H9 (cell line): Measurements from ENCODE around the gene EPPIN. TPM values are rescaled to one million over a fixed set of nuclear protein-coding genes. Genes with fewer than 3 reads are reported as not detected.

ENCODE experiments used
- DNase-seq: peaks from one replicate; pipeline ENCODE4 v3.0.0-alpha.2; 2017
- H2AFZ ChIP-seq: one replicate; pipeline ENCODE4 v1.6.1; 2013; ENCODE audit warnings: mild to moderate bottlenecking, low read length, control low read depth, moderate library complexity
- H2AK5ac ChIP-seq: 2 replicates; pipeline ENCODE4 v1.6.1; 2013; ENCODE audit warnings: low read length, control low read depth, mixed read lengths; ENCODE audit not compliant: insufficient read length
- H2BK120ac ChIP-seq: one replicate; pipeline ENCODE4 v1.6.1; 2013; ENCODE audit warnings: low read depth, mild to moderate bottlenecking, low read length, control low read depth, inconsistent platforms; ENCODE audit not compliant: poor library complexity, severe bottlenecking
- H2BK12ac ChIP-seq: 2 replicates; pipeline ENCODE4 v1.6.1; 2013; ENCODE audit warnings: low read length, control low read depth, mixed read lengths, low read depth; ENCODE audit not compliant: insufficient read length
- H2BK15ac ChIP-seq: 2 replicates; pipeline ENCODE4 v1.6.1; 2013; ENCODE audit warnings: low read depth, low read length, control low read depth
- H2BK20ac ChIP-seq: one replicate; pipeline ENCODE4 v1.6.1; 2013; ENCODE audit warnings: low read depth, mild to moderate bottlenecking, low read length, control low read depth, inconsistent platforms; ENCODE audit not compliant: poor library complexity, severe bottlenecking
- H2BK5ac ChIP-seq: 2 replicates; pipeline ENCODE4 v1.6.1; 2013; ENCODE audit warnings: low read length, control low read depth, mixed read lengths; ENCODE audit not compliant: insufficient read length
- H3K14ac ChIP-seq: 2 replicates; pipeline ENCODE4 v1.6.1; 2013; ENCODE audit warnings: low read length, control low read depth; ENCODE audit not compliant: insufficient read depth
- H3K18ac ChIP-seq: 2 replicates; pipeline ENCODE4 v1.6.1; 2013; ENCODE audit warnings: low read depth, mild to moderate bottlenecking, mixed read lengths, low read length, control low read depth; ENCODE audit not compliant: insufficient read length
- H3K23ac ChIP-seq: 2 replicates; pipeline ENCODE4 v1.6.1; 2013; ENCODE audit warnings: low read length, control low read depth, mixed read lengths, low read depth; ENCODE audit not compliant: insufficient read length
- H3K23me2 ChIP-seq: 2 replicates; pipeline ENCODE4 v1.6.1; 2013; ENCODE audit warnings: low read depth, mild to moderate bottlenecking, mixed read lengths, low read length, control low read depth; ENCODE audit not compliant: insufficient read length, poor library complexity, severe bottlenecking
- H3K27ac ChIP-seq: 2 replicates; pipeline ENCODE4 v1.5.1; 2013; ENCODE audit warnings: low read length, control low read depth, mixed read lengths, low read depth; ENCODE audit not compliant: insufficient read length
- H3K27me3 ChIP-seq: 2 replicates; pipeline ENCODE4 v1.6.1; 2013; ENCODE audit warnings: low read length, control low read depth, inconsistent platforms; ENCODE audit not compliant: insufficient read depth
- H3K4ac ChIP-seq: 2 replicates; pipeline ENCODE4 v1.6.1; 2013; ENCODE audit warnings: low read depth, mild to moderate bottlenecking, control low read depth, inconsistent platforms, low read length, moderate library complexity
- H3K4me1 ChIP-seq: 2 replicates; pipeline ENCODE4 v1.6.1; 2013; ENCODE audit warnings: low read length, control low read depth, inconsistent platforms; ENCODE audit not compliant: insufficient read depth
- H3K4me2 ChIP-seq: 2 replicates; pipeline ENCODE4 v1.6.1; 2013; ENCODE audit warnings: low read length, control low read depth, mixed read lengths; ENCODE audit not compliant: insufficient read length, insufficient read depth
- H3K56ac ChIP-seq: 2 replicates; pipeline ENCODE4 v1.6.1; 2013; ENCODE audit warnings: low read depth, mild to moderate bottlenecking, mixed read lengths, low read length, control low read depth; ENCODE audit not compliant: insufficient read length
- H3K79me1 ChIP-seq: 2 replicates; pipeline ENCODE4 v1.6.1; 2013; ENCODE audit warnings: low read depth, mild to moderate bottlenecking, moderate library complexity, low read length, control low read depth, inconsistent platforms; ENCODE audit not compliant: insufficient read depth, poor library complexity, severe bottlenecking
- H3K79me2 ChIP-seq: 2 replicates; pipeline ENCODE4 v1.6.1; 2013; ENCODE audit warnings: low read length, control low read depth, inconsistent platforms; ENCODE audit not compliant: insufficient read depth
- H3K9ac ChIP-seq: 2 replicates; pipeline ENCODE4 v1.6.1; 2013; ENCODE audit warnings: low read length, control low read depth, mixed read lengths; ENCODE audit not compliant: insufficient read length; ENCODE audit errors: extremely low read depth
- H3K9me3 ChIP-seq: one replicate; pipeline ENCODE4 v1.6.1; 2013; ENCODE audit warnings: low read depth, low read length, inconsistent platforms; ENCODE audit not compliant: control insufficient read depth
- H3T11ph ChIP-seq: one replicate; pipeline ENCODE4 v1.6.1; 2013; ENCODE audit warnings: mild to moderate bottlenecking, low read length, control low read depth, inconsistent platforms
- H4K20me1 ChIP-seq: one replicate; pipeline ENCODE4 v1.6.1; 2013; ENCODE audit not compliant: control insufficient read depth, insufficient read length, insufficient read depth
- H4K5ac ChIP-seq: 2 replicates; pipeline ENCODE4 v1.6.1; 2013; ENCODE audit warnings: low read depth, mild to moderate bottlenecking, mixed read lengths, low read length, control low read depth; ENCODE audit not compliant: insufficient read length
- H4K8ac ChIP-seq: replicated peaks from 2 replicates; pipeline ENCODE4 v1.6.1; 2013; ENCODE audit warnings: low read length, control low read depth, mixed read lengths, low read depth; ENCODE audit not compliant: insufficient read length
- H4K91ac ChIP-seq: 2 replicates; pipeline ENCODE4 v1.6.1; 2013; ENCODE audit warnings: low read depth, mild to moderate bottlenecking, moderate library complexity, mixed read lengths, low read length, control low read depth; ENCODE audit not compliant: insufficient read length
- H3K27ac Mint-ChIP-seq, 3 experiments: 2 replicates in 2 of 3; 3 replicates in 1 of 3; pipeline ENCODE4 v1.8.0; 2020 to 2021; ENCODE audit warnings: mixed read lengths in 3 of 3, mild to moderate bottlenecking in 1 of 3, moderate library complexity in 1 of 3
- H3K27me3 Mint-ChIP-seq: 2 replicates; pipeline ENCODE4 v1.8.0; 2021; ENCODE audit warnings: low read depth, mild to moderate bottlenecking, moderate library complexity, mixed read lengths
- H3K36me3 Mint-ChIP-seq, 3 experiments: 2 replicates in 2 of 3; 3 replicates in 1 of 3; pipeline ENCODE4 v1.8.0; 2020 to 2021; ENCODE audit warnings: low read depth in 3 of 3, mixed read lengths in 3 of 3; ENCODE audit not compliant: insufficient read depth in 1 of 3
- H3K4me1 Mint-ChIP-seq, 2 experiments: 2 replicates each; pipeline ENCODE4 v1.8.0; 2020; ENCODE audit warnings: mixed read lengths in 2 of 2
- H3K4me3 Mint-ChIP-seq, 2 experiments: 2 replicates in 1 of 2; 3 replicates in 1 of 2; pipeline ENCODE4 v1.8.0; 2020 to 2021; ENCODE audit warnings: mild to moderate bottlenecking in 2 of 2, mixed read lengths in 2 of 2, moderate library complexity in 1 of 2
- H3K9me3 Mint-ChIP-seq, 2 experiments: 2 replicates in 1 of 2; 3 replicates in 1 of 2; pipeline ENCODE4 v1.8.0; 2020; ENCODE audit warnings: mild to moderate bottlenecking in 2 of 2, mixed read lengths in 2 of 2, moderate library complexity in 1 of 2
- WGBS: extraction: QIAGEN DNeasy Blood & Tissue Kit; methylation state at CpG from one replicate; pipeline ENCODE4 v1.1.7; 2013; ENCODE audit warnings: missing lambda C conversion rate, low lambda C conversion rate, mixed read lengths; ENCODE audit not compliant: insufficient read length; ENCODE audit errors: extremely low coverage; 5-methylcytosine and 5-hydroxymethylcytosine counted together
- total RNA-seq: library from RNA; stranded (reverse); gene quantifications from 2 replicates; pipeline ENCODE4 v1.2.1, GENCODE V29; 2021
- TF ChIP-seq, protein P1 (sequence below): fragments of 200-600 bp; sonication (generic); conservative IDR thresholded peaks from 3 replicates; pipeline ENCODE4 v1.8.0; 2021; ENCODE audit warnings: antibody characterized with exemption, mild to moderate bottlenecking

Gene EPPIN
- total RNA-seq, 1 experiment from 2014 or later: not detected

- Mint-ChIP-seq H3K4me3 (no peak overlapping the region), H3K27me3 (no peaks in the 10 kb centered on the region; the same call in 1 of the 2 replicates), H3K27ac (no peak overlapping the region), H3K9me3 (peaks cover 4 to 12% of the 10 kb centered on the region in 2 experiments; a peak in 4 of 5 replicates), H3K4me1 (no peaks in the 10 kb centered on the region), H3K36me3 (peaks cover 0 to 5% (median 2%) of the 10 kb centered on the region in 3 experiments; a peak in 3 of 7 replicates)
- Histone ChIP-seq H3K56ac (no peak overlapping the region), H3K23ac (no peak overlapping the region), H2BK5ac (no peak overlapping the region), H3K9ac (no peak overlapping the region), H3K79me1 (no peaks in the 10 kb centered on the region), H3K4ac (no peak overlapping the region), H2BK15ac (no peak overlapping the region), H3K4me1 (no peaks in the 10 kb centered on the region), H3K27me3 (no peaks in the 10 kb centered on the region), H2BK12ac (no peak overlapping the region), H2BK120ac (no peak overlapping the region), H4K8ac (no peak overlapping the region), H4K20me1 (no peaks in the 10 kb centered on the region), H2AK5ac (no peak overlapping the region), H3K27ac (no peak overlapping the region), H3K4me2 (no peak overlapping the region), H3K18ac (no peak overlapping the region), H3T11ph (no peak overlapping the region), H3K9me3 (no peaks in the 10 kb centered on the region), H3K23me2 (no peaks in the 10 kb centered on the region), H4K5ac (no peak overlapping the region), H3K14ac (no peak overlapping the region), H2AFZ (no peak overlapping the region), H2BK20ac (no peak overlapping the region), H4K91ac (no peak overlapping the region), H3K79me2 (no peaks in the 10 kb centered on the region)
- no peak for DNase-seq
- TF ChIP-seq, protein P1, sequence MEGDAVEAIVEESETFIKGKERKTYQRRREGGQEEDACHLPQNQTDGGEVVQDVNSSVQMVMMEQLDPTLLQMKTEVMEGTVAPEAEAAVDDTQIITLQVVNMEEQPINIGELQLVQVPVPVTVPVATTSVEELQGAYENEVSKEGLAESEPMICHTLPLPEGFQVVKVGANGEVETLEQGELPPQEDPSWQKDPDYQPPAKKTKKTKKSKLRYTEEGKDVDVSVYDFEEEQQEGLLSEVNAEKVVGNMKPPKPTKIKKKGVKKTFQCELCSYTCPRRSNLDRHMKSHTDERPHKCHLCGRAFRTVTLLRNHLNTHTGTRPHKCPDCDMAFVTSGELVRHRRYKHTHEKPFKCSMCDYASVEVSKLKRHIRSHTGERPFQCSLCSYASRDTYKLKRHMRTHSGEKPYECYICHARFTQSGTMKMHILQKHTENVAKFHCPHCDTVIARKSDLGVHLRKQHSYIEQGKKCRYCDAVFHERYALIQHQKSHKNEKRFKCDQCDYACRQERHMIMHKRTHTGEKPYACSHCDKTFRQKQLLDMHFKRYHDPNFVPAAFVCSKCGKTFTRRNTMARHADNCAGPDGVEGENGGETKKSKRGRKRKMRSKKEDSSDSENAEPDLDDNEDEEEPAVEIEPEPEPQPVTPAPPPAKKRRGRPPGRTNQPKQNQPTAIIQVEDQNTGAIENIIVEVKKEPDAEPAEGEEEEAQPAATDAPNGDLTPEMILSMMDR: no peak
- no CpG with 5 or more reads among the region's 1 CpG for WGBS
These were observed 48.0 kb upstream of the EPPIN start for GRCh38 chr20:45595235-45595634.
